ENCODE results near the gene KIF5C.

The KIF5C gene

GRCh38 chr2:149055751-149056150 is 180.7 kb downstream of the KIF5C start:
- Histone ChIP-seq H3K14ac (ENCODE audit: low read length in 2 of 2) (no peak overlapping the region), H3K9ac (ENCODE audit: low read length) (no peak overlapping the region)

GRCh38 chr2:149056541-149057255 is 181.7 kb downstream of the KIF5C start:
- Histone ChIP-seq H3K27me3 (ENCODE audit: control insufficient read depth in 1 of 2, insufficient read depth in 1 of 2, low read length in 2 of 2) (peaks cover 0 to 11% of the 10 kb centered on the region in 2 experiments), H3K9ac (ENCODE audit: low read length) (no peak overlapping the region), H2AK5ac (ENCODE audit: low read length, severe bottlenecking) (no peak overlapping the region), H3K9me3 (ENCODE audit: control insufficient read depth, low read length) (no peaks in the 10 kb centered on the region), H3K4me3 (ENCODE audit: insufficient read depth in 1 of 2, low read depth in 1 of 2, low read length in 2 of 2) (no peak overlapping the region), H2BK120ac (ENCODE audit: low read depth, low read length) (no peak overlapping the region), H2BK15ac (ENCODE audit: low read depth, poor library complexity, severe bottlenecking) (no peak overlapping the region), H3K14ac (ENCODE audit: low read length in 2 of 2) (peak overlapping the region in 1 of 2 experiments; percentile 20), H2AFZ (ENCODE audit: low read depth, low read length) (no peak overlapping the region), H2BK5ac (ENCODE audit: low read depth, low read length, poor library complexity, severe bottlenecking) (no peak overlapping the region), H3K4ac (ENCODE audit: low read depth in 1 of 2, low read length in 2 of 2) (no peak overlapping the region), H4K8ac (ENCODE audit: low read length) (no peak overlapping the region), H3K18ac (ENCODE audit: low read depth in 1 of 2, low read length in 2 of 2) (no peak overlapping the region), H3K4me2 (ENCODE audit: low read length, poor library complexity, severe bottlenecking) (no peak overlapping the region), H2BK12ac (ENCODE audit: low read length in 2 of 2) (peak overlapping the region in 1 of 2 experiments; percentile 48), H3K27ac (ENCODE audit: low read length, poor library complexity, severe bottlenecking) (no peak overlapping the region), H3K4me1 (ENCODE audit: control insufficient read depth, insufficient read depth, low read depth, low read length) (no peaks in the 10 kb centered on the region), H4K91ac (ENCODE audit: low read length) (no peak overlapping the region), H3K36me3 (ENCODE audit: control insufficient read depth in 1 of 2, insufficient read depth in 2 of 2, low read depth in 1 of 2, low read length in 2 of 2) (no peaks in the 10 kb centered on the region), H3K79me1 (replicated peaks; ENCODE audit: low read length, poor library complexity, severe bottlenecking) (no peaks in the 10 kb centered on the region), H3K23ac (ENCODE audit: low read length in 2 of 2) (no peak overlapping the region)
- WGBS = 84% methylated on average over 3 of the region's 6 CpGs
- no peak for DNase-seq

More at GRCh38 chr2:149055751-149056150, 180.7 kb downstream of the KIF5C start:
- H4K8ac ChIP-seq (ENCODE audit: low read length) = no peak overlapping the region
- H3K79me1 ChIP-seq (replicated peaks; ENCODE audit: low read length, poor library complexity, severe bottlenecking) = no peaks in the 10 kb centered on the region
- H3K18ac ChIP-seq (ENCODE audit: low read depth in 1 of 2, low read length in 2 of 2) = no peak overlapping the region
- no peak overlapping the region for H2BK15ac ChIP-seq (ENCODE audit: low read depth, poor library complexity, severe bottlenecking)
- H2BK5ac ChIP-seq (ENCODE audit: low read depth, low read length, poor library complexity, severe bottlenecking) = no peak overlapping the region
- H2AFZ ChIP-seq (ENCODE audit: low read depth, low read length) = no peak overlapping the region
- no peaks in the 10 kb centered on the region for H3K9me3 ChIP-seq (ENCODE audit: control insufficient read depth, low read length)
- no peaks in the 10 kb centered on the region for H3K4me1 ChIP-seq (ENCODE audit: control insufficient read depth, insufficient read depth, low read depth, low read length)
- no peak overlapping the region for H2BK12ac ChIP-seq (ENCODE audit: low read length in 2 of 2)
- no peak overlapping the region for H2BK120ac ChIP-seq (ENCODE audit: low read depth, low read length)
- no CpG with 5 or more reads among the region's 1 CpG for WGBS
- no peak overlapping the region for H3K27ac ChIP-seq (ENCODE audit: low read length, poor library complexity, severe bottlenecking)
- H2AK5ac ChIP-seq (ENCODE audit: low read length, severe bottlenecking) = no peak overlapping the region
- DNase-seq = no peak
- peaks cover 0 to 11% of the 10 kb centered on the region in 2 experiments for H3K27me3 ChIP-seq (ENCODE audit: control insufficient read depth in 1 of 2, insufficient read depth in 1 of 2, low read length in 2 of 2)
- no peaks in the 10 kb centered on the region for H3K36me3 ChIP-seq (ENCODE audit: control insufficient read depth in 1 of 2, insufficient read depth in 2 of 2, low read depth in 1 of 2, low read length in 2 of 2)
- H3K4me2 ChIP-seq (ENCODE audit: low read length, poor library complexity, severe bottlenecking) = no peak overlapping the region
- H3K23ac ChIP-seq (ENCODE audit: low read length in 2 of 2) = no peak overlapping the region
- H4K91ac ChIP-seq (ENCODE audit: low read length) = no peak overlapping the region
- H3K4ac ChIP-seq (ENCODE audit: low read depth in 1 of 2, low read length in 2 of 2) = no peak overlapping the region
- H3K4me3 ChIP-seq (ENCODE audit: insufficient read depth in 1 of 2, low read depth in 1 of 2, low read length in 2 of 2) = no peak overlapping the region

GRCh38 chr2:149057401-149057800 is 182.4 kb downstream of the KIF5C start:
- Histone ChIP-seq H2BK5ac (ENCODE audit: low read depth, low read length, poor library complexity, severe bottlenecking) (no peak overlapping the region), H3K9me3 (ENCODE audit: control insufficient read depth, low read length) (no peaks in the 10 kb centered on the region), H3K79me1 (replicated peaks; ENCODE audit: low read length, poor library complexity, severe bottlenecking) (no peaks in the 10 kb centered on the region), H3K36me3 (ENCODE audit: control insufficient read depth in 1 of 2, insufficient read depth in 2 of 2, low read depth in 1 of 2, low read length in 2 of 2) (no peaks in the 10 kb centered on the region), H2BK15ac (ENCODE audit: low read depth, poor library complexity, severe bottlenecking) (no peak overlapping the region), H4K91ac (ENCODE audit: low read length) (no peak overlapping the region), H3K14ac (ENCODE audit: low read length in 2 of 2) (no peak overlapping the region), H2AFZ (ENCODE audit: low read depth, low read length) (no peak overlapping the region), H4K8ac (ENCODE audit: low read length) (no peak overlapping the region), H3K23ac (ENCODE audit: low read length in 2 of 2) (no peak overlapping the region), H3K4ac (ENCODE audit: low read depth in 1 of 2, low read length in 2 of 2) (no peak overlapping the region), H3K27me3 (ENCODE audit: control insufficient read depth in 1 of 2, insufficient read depth in 1 of 2, low read length in 2 of 2) (peaks cover 0 to 8% of the 10 kb centered on the region in 2 experiments), H3K9ac (ENCODE audit: low read length) (no peak overlapping the region), H2BK120ac (ENCODE audit: low read depth, low read length) (no peak overlapping the region), H3K18ac (ENCODE audit: low read depth in 1 of 2, low read length in 2 of 2) (no peak overlapping the region), H3K27ac (ENCODE audit: low read length, poor library complexity, severe bottlenecking) (no peak overlapping the region), H2AK5ac (ENCODE audit: low read length, severe bottlenecking) (no peak overlapping the region), H3K4me2 (ENCODE audit: low read length, poor library complexity, severe bottlenecking) (no peak overlapping the region), H3K4me3 (ENCODE audit: insufficient read depth in 1 of 2, low read depth in 1 of 2, low read length in 2 of 2) (no peak overlapping the region), H2BK12ac (ENCODE audit: low read length in 2 of 2) (peak overlapping the region in 1 of 2 experiments; percentile 15), H3K4me1 (ENCODE audit: control insufficient read depth, insufficient read depth, low read depth, low read length) (no peaks in the 10 kb centered on the region)
- 62% methylated on average over 4 of the region's 5 CpGs for WGBS
- DNase-seq = no peak

- Histone ChIP-seq H3K4me1 (ENCODE audit: control insufficient read depth, insufficient read depth, low read depth, low read length) (no peaks in the 10 kb centered on the region), H3K36me3 (ENCODE audit: control insufficient read depth in 1 of 2, insufficient read depth in 2 of 2, low read depth in 1 of 2, low read length in 2 of 2) (no peaks in the 10 kb centered on the region), H2AFZ (ENCODE audit: low read depth, low read length) (no peak overlapping the region), H3K27ac (ENCODE audit: low read length, poor library complexity, severe bottlenecking) (no peak overlapping the region), H2BK15ac (ENCODE audit: low read depth, poor library complexity, severe bottlenecking) (no peak overlapping the region), H2BK5ac (ENCODE audit: low read depth, low read length, poor library complexity, severe bottlenecking) (no peak overlapping the region), H2BK120ac (ENCODE audit: low read depth, low read length) (no peak overlapping the region), H3K14ac (ENCODE audit: low read length in 2 of 2) (no peak overlapping the region), H3K23ac (ENCODE audit: low read length in 2 of 2) (no peak overlapping the region), H2AK5ac (ENCODE audit: low read length, severe bottlenecking) (no peak overlapping the region), H3K4me3 (ENCODE audit: insufficient read depth in 1 of 2, low read depth in 1 of 2, low read length in 2 of 2) (no peak overlapping the region), H3K9me3 (ENCODE audit: control insufficient read depth, low read length) (no peaks in the 10 kb centered on the region), H3K18ac (ENCODE audit: low read depth in 1 of 2, low read length in 2 of 2) (no peak overlapping the region), H3K4ac (ENCODE audit: low read depth in 1 of 2, low read length in 2 of 2) (no peak overlapping the region), H4K91ac (ENCODE audit: low read length) (no peak overlapping the region), H3K79me1 (replicated peaks; ENCODE audit: low read length, poor library complexity, severe bottlenecking) (no peaks in the 10 kb centered on the region), H4K8ac (ENCODE audit: low read length) (no peak overlapping the region), H3K27me3 (ENCODE audit: control insufficient read depth in 1 of 2, insufficient read depth in 1 of 2, low read length in 2 of 2) (peaks cover 0 to 6% of the 10 kb centered on the region in 2 experiments), H2BK12ac (ENCODE audit: low read length in 2 of 2) (no peak overlapping the region), H3K9ac (ENCODE audit: low read length) (no peak overlapping the region), H3K4me2 (ENCODE audit: low read length, poor library complexity, severe bottlenecking) (no peak overlapping the region)
- 94% methylated on average over 5 of the region's 5 CpGs for WGBS
- no peak for DNase-seq
Measured at GRCh38 chr2:149058936-149059335, 183.9 kb downstream of the KIF5C start.

Measured in mesenchymal stem cell (in vitro differentiated cells and primary cell).